ENCODE measurements around the gene PLB1.

DNA sequence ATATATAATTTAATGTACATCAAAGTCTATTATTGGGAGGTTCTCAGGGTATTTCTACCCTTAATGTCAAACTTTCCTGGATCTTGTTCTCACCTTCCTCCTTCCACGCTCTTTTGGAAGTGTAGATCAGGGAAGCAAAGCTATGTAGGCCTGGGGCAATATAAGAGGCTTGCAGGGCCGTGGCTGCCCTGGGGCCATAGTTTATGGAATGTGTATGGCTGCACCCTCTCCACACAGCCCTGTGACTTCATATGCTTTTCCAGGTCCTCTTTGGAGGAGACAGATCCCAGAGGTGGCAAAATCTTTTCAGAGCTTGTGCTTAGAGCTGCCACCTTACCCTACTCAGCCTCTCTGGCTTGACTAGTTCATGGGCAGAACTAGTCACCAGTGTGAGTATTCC is 82.9 kb downstream of the PLB1 start:
- TF ChIP-seq POLR2A (IDR thresholded peaks at IDR 0.05) = no peak
- TF ChIP-seq, protein P1, sequence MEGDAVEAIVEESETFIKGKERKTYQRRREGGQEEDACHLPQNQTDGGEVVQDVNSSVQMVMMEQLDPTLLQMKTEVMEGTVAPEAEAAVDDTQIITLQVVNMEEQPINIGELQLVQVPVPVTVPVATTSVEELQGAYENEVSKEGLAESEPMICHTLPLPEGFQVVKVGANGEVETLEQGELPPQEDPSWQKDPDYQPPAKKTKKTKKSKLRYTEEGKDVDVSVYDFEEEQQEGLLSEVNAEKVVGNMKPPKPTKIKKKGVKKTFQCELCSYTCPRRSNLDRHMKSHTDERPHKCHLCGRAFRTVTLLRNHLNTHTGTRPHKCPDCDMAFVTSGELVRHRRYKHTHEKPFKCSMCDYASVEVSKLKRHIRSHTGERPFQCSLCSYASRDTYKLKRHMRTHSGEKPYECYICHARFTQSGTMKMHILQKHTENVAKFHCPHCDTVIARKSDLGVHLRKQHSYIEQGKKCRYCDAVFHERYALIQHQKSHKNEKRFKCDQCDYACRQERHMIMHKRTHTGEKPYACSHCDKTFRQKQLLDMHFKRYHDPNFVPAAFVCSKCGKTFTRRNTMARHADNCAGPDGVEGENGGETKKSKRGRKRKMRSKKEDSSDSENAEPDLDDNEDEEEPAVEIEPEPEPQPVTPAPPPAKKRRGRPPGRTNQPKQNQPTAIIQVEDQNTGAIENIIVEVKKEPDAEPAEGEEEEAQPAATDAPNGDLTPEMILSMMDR (IDR thresholded peaks at IDR 0.05) = no peak

Data from right lobe of liver (tissue), 4 donors.